Smooth muscle cell of the brain vasculature (primary cell): ENCODE measurements around the gene OR4S2.

Source experiments
- DNase-seq: peaks from one replicate; pipeline ENCODE4 v3.0.0-alpha.2; 2012; ENCODE audit warnings: low read depth, low spot score

The OR4S2 gene

GRCh38 chr11:55648027-55648426, at the start of gene OR4S2:
Gene OR4S2 (plus strand): TSS chr11:55648327. CDS start chr11:55650904, 2,577 bp downstream.
- DNase-seq = no peak

- DNase-seq = no peak
These were observed 40.6 kb upstream of the OR4S2 start, which contains the start of gene OR4C11 for GRCh38 chr11:55607545-55607944. Gene OR4C11 (minus strand): TSS chr11:55607645. CDS start chr11:55604373, 3,272 bp downstream.

GRCh38 chr11:55624531-55624930, 23.6 kb upstream of the OR4S2 start:
- DNase-seq = no peak

- DNase-seq = no peak
These were observed 13.3 kb upstream of the OR4S2 start, which contains the start of gene OR4P4 for GRCh38 chr11:55634813-55635212. Gene OR4P4 (plus strand): TSS chr11:55635113.

- no peak for DNase-seq
These were observed 4.4 kb downstream of the OR4S2 start for GRCh38 chr11:55652560-55652959.

GRCh38 chr11:55655096-55655495, 7.0 kb downstream of the OR4S2 start:
- DNase-seq = no peak

GRCh38 chr11:55658031-55658573, 10.0 kb downstream of the OR4S2 start:
- DNase-seq = no peak

GRCh38 chr11:55658608-55659007, 10.5 kb downstream of the OR4S2 start:
- DNase-seq = no peak

GRCh38 chr11:55661901-55662300, 13.8 kb downstream of the OR4S2 start, which contains the start of gene OR4C6:
Gene OR4C6 (plus strand): TSS chr11:55662201. CDS start chr11:55665167, 2,966 bp downstream.
- no peak for DNase-seq

- no peak for DNase-seq
These were observed 21.2 kb downstream of the OR4S2 start for GRCh38 chr11:55669376-55669775.

GRCh38 chr11:55673860-55674259, 25.7 kb downstream of the OR4S2 start:
- no peak for DNase-seq

GRCh38 chr11:55697817-55698216, 49.7 kb downstream of the OR4S2 start:
- no peak for DNase-seq

GRCh38 chr11:55701429-55701828, 53.3 kb downstream of the OR4S2 start:
- no peak for DNase-seq
